SJCRH30 (cell line): ENCODE results near the gene TAF11L2. TPM values are rescaled to one million over a fixed set of nuclear protein-coding genes. Genes with fewer than 3 reads are reported as not detected.
"Not testable (repeated sequence)": the region's sequence is repeated elsewhere in the genome, so short reads cannot be mapped to it uniquely, and the experiment has no call there.

Source experiments
- DNase-seq, 2 experiments: peaks; one replicate each; pipeline ENCODE4 v3.0.0-alpha.2; 2015 to 2020
- H3K27ac ChIP-seq: fragments of 250-450 bp; sonication (Bioruptor Pico); 2 replicates; pipeline ENCODE4 v1.5.1; 2020; ENCODE audit warnings: mild to moderate bottlenecking, moderate library complexity
- H3K27me3 ChIP-seq: fragments of 250-450 bp; sonication (Bioruptor Pico); 2 replicates; pipeline ENCODE4 v1.5.1; 2020; ENCODE audit warnings: mild to moderate bottlenecking, moderate library complexity
- H3K36me3 ChIP-seq: fragments of 250-450 bp; sonication (Bioruptor Pico); 2 replicates; pipeline ENCODE4 v1.5.1; 2020; ENCODE audit warnings: mild to moderate bottlenecking, moderate library complexity
- H3K4me1 ChIP-seq: fragments of 250-450 bp; sonication (Bioruptor Pico); 2 replicates; pipeline ENCODE4 v1.5.1; 2020; ENCODE audit warnings: mild to moderate bottlenecking, moderate library complexity
- H3K4me3 ChIP-seq: fragments of 250-450 bp; sonication (Bioruptor Pico); 2 replicates; pipeline ENCODE4 v1.5.1; 2020; ENCODE audit warnings: mild to moderate bottlenecking, moderate library complexity
- H3K9me3 ChIP-seq: fragments of 250-450 bp; sonication (Bioruptor Pico); replicated peaks from 2 replicates; pipeline ENCODE4 v1.5.1; 2020; ENCODE audit warnings: mild to moderate bottlenecking, moderate library complexity
- total RNA-seq: library from RNA; depleted of rRNA; stranded (reverse); fragments of >200 nt; shearing (Covaris generic); gene quantifications from 2 replicates; pipeline ENCODE4 v1.2.3, GENCODE V29; 2014; rRNA removed

The TAF11L2 gene
- total RNA-seq, result not detected in 2 replicates

GRCh38 chr5:17497931-17498330 lies at the start of gene TAF11L2:
TAF11L2 (plus strand) TSS chr5:17498231.
- not testable (repeated sequence) for H3K9me3 ChIP-seq, DNase-seq, H3K4me1 ChIP-seq, H3K36me3 ChIP-seq, H3K4me3 ChIP-seq, H3K27me3 ChIP-seq, H3K27ac ChIP-seq

GRCh38 chr5:17448877-17449276 lies 49.2 kb upstream of the TAF11L2 start:
- Histone ChIP-seq H3K36me3 (no peaks in the 10 kb centered on the region), H3K4me3 (no peak overlapping the region), H3K27ac (no peak overlapping the region), H3K4me1 (no peaks in the 10 kb centered on the region), H3K9me3 (no peaks in the 10 kb centered on the region), H3K27me3 (no peaks in the 10 kb centered on the region)
- no peak for DNase-seq

- no peak for DNase-seq
- Histone ChIP-seq H3K9me3 (no peaks in the 10 kb centered on the region), H3K36me3 (no peaks in the 10 kb centered on the region), H3K27ac (no peak overlapping the region), H3K27me3 (no peaks in the 10 kb centered on the region), H3K4me1 (no peaks in the 10 kb centered on the region), H3K4me3 (no peak overlapping the region)
These were observed 45.1 kb upstream of the TAF11L2 start for GRCh38 chr5:17452936-17453335.

GRCh38 chr5:17455942-17456341 lies 42.1 kb upstream of the TAF11L2 start:
- H3K36me3 ChIP-seq, result no peaks in the 10 kb centered on the region
- no peaks in the 10 kb centered on the region for H3K9me3 ChIP-seq
- H3K4me1 ChIP-seq, result no peaks in the 10 kb centered on the region
- no peaks in the 10 kb centered on the region for H3K27me3 ChIP-seq
- H3K27ac ChIP-seq, result no peak overlapping the region
- H3K4me3 ChIP-seq, result no peak overlapping the region
- DNase-seq, result no peak

GRCh38 chr5:17461793-17462192 lies 36.2 kb upstream of the TAF11L2 start:
- Histone ChIP-seq H3K27ac (no peak overlapping the region), H3K27me3 (no peaks in the 10 kb centered on the region), H3K9me3 (no peaks in the 10 kb centered on the region), H3K36me3 (no peaks in the 10 kb centered on the region), H3K4me3 (no peak overlapping the region), H3K4me1 (no peaks in the 10 kb centered on the region)
- DNase-seq, result no peak

- no peaks in the 10 kb centered on the region for H3K27me3 ChIP-seq
- H3K4me3 ChIP-seq, result no peak overlapping the region
- DNase-seq, result no peak
- no peaks in the 10 kb centered on the region for H3K36me3 ChIP-seq
- H3K9me3 ChIP-seq, result no peaks in the 10 kb centered on the region
- H3K4me1 ChIP-seq, result no peaks in the 10 kb centered on the region
- no peak overlapping the region for H3K27ac ChIP-seq
These were observed 34.4 kb upstream of the TAF11L2 start for GRCh38 chr5:17463653-17464052.

- no peak overlapping the region for H3K4me3 ChIP-seq
- H3K27ac ChIP-seq, result no peak overlapping the region
- no peak for DNase-seq
- no peaks in the 10 kb centered on the region for H3K36me3 ChIP-seq
- no peaks in the 10 kb centered on the region for H3K27me3 ChIP-seq
- no peaks in the 10 kb centered on the region for H3K9me3 ChIP-seq
- H3K4me1 ChIP-seq, result no peaks in the 10 kb centered on the region
These were observed 28.0 kb upstream of the TAF11L2 start for GRCh38 chr5:17470064-17470463.

- not testable (repeated sequence) for H3K36me3 ChIP-seq, H3K27me3 ChIP-seq, H3K4me1 ChIP-seq, DNase-seq, H3K9me3 ChIP-seq, H3K4me3 ChIP-seq, H3K27ac ChIP-seq
These were observed 23.0 kb upstream of the TAF11L2 start for GRCh38 chr5:17475064-17475463.

GRCh38 chr5:17477043-17477442 lies 21.0 kb upstream of the TAF11L2 start:
- no peaks in the 10 kb centered on the region for H3K9me3 ChIP-seq
- H3K4me3 ChIP-seq, result no peak overlapping the region
- no peaks in the 10 kb centered on the region for H3K36me3 ChIP-seq
- no peak for DNase-seq
- no peaks in the 10 kb centered on the region for H3K4me1 ChIP-seq
- no peak overlapping the region for H3K27ac ChIP-seq
- no peaks in the 10 kb centered on the region for H3K27me3 ChIP-seq

GRCh38 chr5:17477573-17478265 lies 20.3 kb upstream of the TAF11L2 start:
- Histone ChIP-seq H3K27ac (no peak overlapping the region), H3K9me3 (no peaks in the 10 kb centered on the region), H3K27me3 (no peaks in the 10 kb centered on the region), H3K4me3 (no peak overlapping the region), H3K36me3 (no peaks in the 10 kb centered on the region), H3K4me1 (no peaks in the 10 kb centered on the region)
- DNase-seq, result no peak

GRCh38 chr5:17481378-17481777 lies 16.7 kb upstream of the TAF11L2 start:
- no peaks in the 10 kb centered on the region for H3K36me3 ChIP-seq
- no peak overlapping the region for H3K4me3 ChIP-seq
- H3K27ac ChIP-seq, result no peak overlapping the region
- no peaks in the 10 kb centered on the region for H3K4me1 ChIP-seq
- no peaks in the 10 kb centered on the region for H3K27me3 ChIP-seq
- H3K9me3 ChIP-seq, result no peaks in the 10 kb centered on the region
- DNase-seq, result no peak

GRCh38 chr5:17482790-17483189 lies 15.2 kb upstream of the TAF11L2 start:
- DNase-seq, result no peak
- Histone ChIP-seq H3K36me3 (no peaks in the 10 kb centered on the region), H3K4me1 (no peaks in the 10 kb centered on the region), H3K4me3 (no peak overlapping the region), H3K27ac (no peak overlapping the region), H3K27me3 (no peaks in the 10 kb centered on the region), H3K9me3 (no peaks in the 10 kb centered on the region)

- not testable (repeated sequence) for H3K4me3 ChIP-seq, H3K36me3 ChIP-seq, H3K27ac ChIP-seq, H3K4me1 ChIP-seq, H3K9me3 ChIP-seq, H3K27me3 ChIP-seq, DNase-seq
These were observed 11.4 kb upstream of the TAF11L2 start for GRCh38 chr5:17486464-17487173.

- Histone ChIP-seq H3K4me3 (no peak overlapping the region), H3K36me3 (no peaks in the 10 kb centered on the region), H3K4me1 (no peaks in the 10 kb centered on the region), H3K27me3 (no peaks in the 10 kb centered on the region), H3K9me3 (no peaks in the 10 kb centered on the region), H3K27ac (no peak overlapping the region)
- no peak for DNase-seq
These were observed 10.9 kb upstream of the TAF11L2 start for GRCh38 chr5:17487174-17487512.

GRCh38 chr5:17491257-17491656 lies 6.8 kb upstream of the TAF11L2 start:
- not testable (repeated sequence) for H3K36me3 ChIP-seq, H3K27ac ChIP-seq, H3K9me3 ChIP-seq, H3K4me3 ChIP-seq, DNase-seq, H3K4me1 ChIP-seq, H3K27me3 ChIP-seq

GRCh38 chr5:17492770-17493169 lies 5.3 kb upstream of the TAF11L2 start:
- no peaks in the 10 kb centered on the region for H3K36me3 ChIP-seq
- no peak overlapping the region for H3K4me3 ChIP-seq
- no peak for DNase-seq
- no peaks in the 10 kb centered on the region for H3K4me1 ChIP-seq
- no peaks in the 10 kb centered on the region for H3K9me3 ChIP-seq
- H3K27ac ChIP-seq, result no peak overlapping the region
- H3K27me3 ChIP-seq, result no peaks in the 10 kb centered on the region
